HCT116 (cell line): Measurements from ENCODE around the gene BDH1. TPM values are rescaled to one million over a fixed set of nuclear protein-coding genes. Genes with fewer than 3 reads are reported as not detected.

ENCODE experiments used
- ATAC-seq: fragments of 200-7000 bp; cut with Tn5 transposase; 2 replicates; pipeline ENCODE4 v1.9.1; 2020; ENCODE audit warnings: mild to moderate bottlenecking, moderate library complexity
- BruUV-seq: library from RNA; stranded (reverse); fragments of 400-500 nt; replicated peaks from 2 replicates; lab custom pipeline; 2021; lab: Mats Ljungman, UMichigan
- CTCF ChIA-PET: fragments of 300-600 bp; sonication (Branson Sonifier 250); formaldehyde crosslinking; loops from one replicate; lab custom pipeline; 2021; ENCODE audit warnings: antibody characterized with exemption; lab: Charles Lee
- POLR2A ChIA-PET: fragments of 300-600, 350-600 bp; sonication (Branson Sonifier 250); formaldehyde crosslinking; loops from one replicate; lab custom pipeline; 2021; ENCODE audit warnings: antibody characterized with exemption; lab: Charles Lee
- RAD21 ChIA-PET, 2 experiments: fragments of 300-600 bp; sonication (Branson Sonifier 250); formaldehyde crosslinking; loops; one replicate each; lab custom pipeline; 2023; ENCODE audit warnings: low total read pairs in 2 of 2; ENCODE audit not compliant: uncharacterized antibody in 2 of 2, unreplicated experiment in 2 of 2, low non-redundant PET in 1 of 2; lab: Charles Lee
- DNase-seq: peaks from one replicate; pipeline ENCODE4 v3.0.0-alpha.2; 2010; ENCODE audit warnings: low read depth, low spot score
- H2AFZ ChIP-seq: fragments of 200-600 bp; shearing (Covaris generic), sonication (generic); 2 replicates; pipeline ENCODE4 v1.6.1; 2017; ENCODE audit warnings: low read depth, mixed run types, mixed read lengths, antibody characterized with exemption, low read length; ENCODE audit not compliant: poor library complexity, severe bottlenecking
- H3K27ac ChIP-seq: 2 replicates; pipeline ENCODE4 v1.5.1; 2012; ENCODE audit warnings: low read depth, low read length
- H3K27me3 ChIP-seq: fragments of 200-600 bp; sonication (generic); 2 replicates; pipeline ENCODE4 v1.6.1; 2016; ENCODE audit warnings: mixed run types, low read length, mixed read lengths; ENCODE audit not compliant: insufficient read depth
- H3K36me3 ChIP-seq, 2 experiments: fragments of 200-500 bp in 1 of 2; fragments of 200-600 bp in 1 of 2; sonication (Bioruptor generic) in 1 of 2; sonication (generic) in 1 of 2; 2 replicates each; pipeline versions ENCODE4 v1.5.1 to v1.6.1; 2014 to 2016; ENCODE audit warnings: low read length in 2 of 2, inconsistent platforms in 1 of 2, mixed read lengths in 1 of 2, mixed run types in 1 of 2; ENCODE audit not compliant: insufficient read depth in 2 of 2, control insufficient read depth in 1 of 2
- H3K4me1 ChIP-seq, 2 experiments: fragments of 200-600 bp in 1 of 2; sonication (generic) in 1 of 2; 2 replicates each; pipeline versions ENCODE4 v1.5.1 to v1.6.1; 2012 to 2017; ENCODE audit warnings: low read length in 2 of 2, inconsistent platforms in 1 of 2, mild to moderate bottlenecking in 1 of 2, mixed read lengths in 1 of 2, mixed run types in 1 of 2, moderate library complexity in 1 of 2; ENCODE audit not compliant: insufficient read depth in 2 of 2, control insufficient read depth in 1 of 2
- H3K4me2 ChIP-seq: fragments of 200-600 bp; sonication (generic); 2 replicates; pipeline ENCODE4 v1.6.1; 2017; ENCODE audit warnings: mixed run types, low read length, mixed read lengths
- H3K4me3 ChIP-seq, 2 experiments: fragments of 200-600 bp in 1 of 2; sonication (generic) in 1 of 2; replicated peaks in 1 of 2; 2 replicates each; pipeline ENCODE4 v1.5.1; 2011 to 2016; ENCODE audit warnings: low read length in 2 of 2, control low read depth in 1 of 2, low read depth in 1 of 2, mild to moderate bottlenecking in 1 of 2, mixed read lengths in 1 of 2, mixed run types in 1 of 2
- H3K79me2 ChIP-seq: fragments of 200-600 bp; sonication (generic); 2 replicates; pipeline ENCODE4 v1.6.1; 2017; ENCODE audit warnings: mild to moderate bottlenecking, mixed run types, low read length, moderate library complexity, mixed read lengths; ENCODE audit not compliant: insufficient read depth
- H3K9ac ChIP-seq: fragments of 200-600 bp; sonication (generic); 2 replicates; pipeline ENCODE4 v1.6.1; 2016; ENCODE audit warnings: low read length, mixed read lengths
- H3K9me2 ChIP-seq: fragments of 200-600 bp; sonication (generic), shearing (Covaris generic); 2 replicates; pipeline ENCODE4 v1.6.1; 2017; ENCODE audit warnings: mixed run types, mild to moderate bottlenecking, moderate library complexity; ENCODE audit not compliant: insufficient read depth
- H3K9me3 ChIP-seq, 2 experiments: fragments of 200-500 bp in 1 of 2; fragments of 200-600 bp in 1 of 2; sonication (Bioruptor generic) in 1 of 2; sonication (generic) in 1 of 2; 2 replicates each; pipeline ENCODE4 v1.6.1; 2014 to 2017; ENCODE audit warnings: low read length in 2 of 2, mixed read lengths in 2 of 2, inconsistent platforms in 1 of 2, low read depth in 1 of 2, mild to moderate bottlenecking in 1 of 2, mixed run types in 1 of 2, moderate library complexity in 1 of 2; ENCODE audit not compliant: control insufficient read depth in 1 of 2, insufficient read depth in 1 of 2
- H4K20me1 ChIP-seq: fragments of 200-600 bp; sonication (generic), shearing (Covaris generic); 2 replicates; pipeline ENCODE4 v1.6.1; 2017; ENCODE audit warnings: mixed run types, mild to moderate bottlenecking, moderate library complexity; ENCODE audit not compliant: insufficient read depth
- CEBPB ChIP-seq: IDR thresholded peaks from 2 replicates; pipeline ENCODE4 v1.6.1; 2012; ENCODE audit warnings: low read depth
- ELF1 ChIP-seq: IDR thresholded peaks from 2 replicates; pipeline ENCODE4 v1.6.1; 2012; ENCODE audit warnings: low read depth, borderline replicate concordance
- EZH2phosphoT487 ChIP-seq: fragments of 200-600 bp; IDR thresholded peaks from 2 replicates; pipeline ENCODE4 v1.6.1; 2018; ENCODE audit warnings: antibody characterized with exemption, borderline replicate concordance
- POLR2A ChIP-seq: IDR thresholded peaks from 2 replicates; pipeline ENCODE4 v1.7.0; 2011; ENCODE audit warnings: borderline replicate concordance; ENCODE audit not compliant: insufficient read depth, insufficient read length; ENCODE audit errors: extremely low read depth
- RAD21 ChIP-seq: IDR thresholded peaks from 2 replicates; pipeline ENCODE4 v1.6.1; 2012; ENCODE audit warnings: low read depth, mild to moderate bottlenecking
- SIN3A ChIP-seq: IDR thresholded peaks from 2 replicates; pipeline ENCODE4 v1.6.1; 2012; ENCODE audit warnings: low read depth
- TCF7L2 ChIP-seq: IDR thresholded peaks from 2 replicates; pipeline ENCODE4 v1.7.0; 2011; ENCODE audit warnings: borderline replicate concordance, inconsistent platforms; ENCODE audit not compliant: insufficient read depth, insufficient read length; ENCODE audit errors: extremely low read depth
- YY1 ChIP-seq: IDR thresholded peaks from 2 replicates; pipeline ENCODE4 v1.6.1; 2011; ENCODE audit warnings: low read length, low read depth, moderate library complexity, mild to moderate bottlenecking; ENCODE audit not compliant: insufficient replicate concordance; ENCODE audit errors: extremely low read depth
- ZFX ChIP-seq: fragments of 450-650 bp; IDR thresholded peaks from 2 replicates; pipeline ENCODE4 v1.6.1; 2017
- intact Hi-C: fragments of 100-400 bp; cut with micrococcal nuclease; formaldehyde crosslinking; loops from 2 replicates; pipeline ENCODE4 v1.10.0; 2022
- total RNA-seq: library from RNA; stranded (reverse); gene quantifications from one replicate; pipeline ENCODE4 v1.2.1, GENCODE V29; 2021; ENCODE audit not compliant: unreplicated experiment
- TF ChIP-seq, protein P1 (sequence below): IDR thresholded peaks from 2 replicates; pipeline ENCODE4 v1.6.1; 2011; ENCODE audit warnings: mild to moderate bottlenecking, low read length, moderate library complexity; ENCODE audit not compliant: insufficient replicate concordance; ENCODE audit errors: extremely low read depth
- TF ChIP-seq, protein P2 (sequence below), 3 experiments: fragments of 200-600 bp in 1 of 3; sonication (generic) in 1 of 3; IDR thresholded peaks in 2 of 3; conservative IDR thresholded peaks in 1 of 3; 2 replicates each; pipeline ENCODE4 v1.5.1; 2012 to 2017; ENCODE audit warnings: low read depth in 2 of 3, low read length in 2 of 3, antibody characterized with exemption in 1 of 3, borderline replicate concordance in 1 of 3, control low read depth in 1 of 3, mild to moderate bottlenecking in 1 of 3, mixed read lengths in 1 of 3, mixed run types in 1 of 3, moderate library complexity in 1 of 3; ENCODE audit not compliant: insufficient read depth in 1 of 3
- TF ChIP-seq, protein P3 (sequence below): IDR thresholded peaks from 2 replicates; pipeline ENCODE4 v1.6.1; 2012

BDH1 gene
- total RNA-seq, 1 experiment from 2014 or later, result 26.6 TPM

DNA sequence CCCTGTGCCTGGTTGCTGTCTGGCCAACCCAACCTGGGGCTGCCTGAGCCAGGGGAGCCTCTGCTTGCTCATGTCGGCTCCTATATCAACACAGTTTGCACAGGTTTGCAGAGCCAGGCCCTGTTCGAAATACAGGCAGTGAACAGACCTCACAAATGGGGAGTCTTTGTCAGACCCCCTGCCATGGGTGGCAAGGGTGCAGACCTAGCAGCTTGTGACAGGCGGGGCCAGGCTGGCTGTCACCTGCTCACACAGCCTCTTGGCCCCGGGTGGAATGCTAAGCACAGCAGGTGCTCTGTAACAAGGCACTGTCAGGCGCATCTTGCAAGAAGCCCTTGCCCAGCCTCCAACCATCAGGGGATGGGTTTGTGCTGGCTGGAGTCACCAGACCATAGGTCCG, 47.3 kb downstream of the BDH1 start:
- Histone ChIP-seq H3K27ac (no peak overlapping the region), H3K9ac (no peak overlapping the region), H3K9me3 (no peaks in the 10 kb centered on the region), H3K27me3 (no peaks in the 10 kb centered on the region), H3K36me3 (0 out of 4 replicates have a peak, but pooled peaks cover 0 to 8% of the 10 kb centered on the region in 2 experiments), H2AFZ (no peak overlapping the region), H3K4me3 (no peak overlapping the region), H3K4me2 (no peak overlapping the region), H3K4me1 (peaks cover 0 to 7% of the 10 kb centered on the region in 2 experiments; a peak in 2 of 4 replicates), H3K9me2 (no peaks in the 10 kb centered on the region), H3K79me2 (no peaks in the 10 kb centered on the region), H4K20me1 (no peaks in the 10 kb centered on the region)
- RAD21 ChIA-PET, result no interaction called here
- DNase-seq (no peak), ATAC-seq (no peak)
- POLR2A ChIA-PET, result no interaction called here
- TF ChIP-seq, protein P1, sequence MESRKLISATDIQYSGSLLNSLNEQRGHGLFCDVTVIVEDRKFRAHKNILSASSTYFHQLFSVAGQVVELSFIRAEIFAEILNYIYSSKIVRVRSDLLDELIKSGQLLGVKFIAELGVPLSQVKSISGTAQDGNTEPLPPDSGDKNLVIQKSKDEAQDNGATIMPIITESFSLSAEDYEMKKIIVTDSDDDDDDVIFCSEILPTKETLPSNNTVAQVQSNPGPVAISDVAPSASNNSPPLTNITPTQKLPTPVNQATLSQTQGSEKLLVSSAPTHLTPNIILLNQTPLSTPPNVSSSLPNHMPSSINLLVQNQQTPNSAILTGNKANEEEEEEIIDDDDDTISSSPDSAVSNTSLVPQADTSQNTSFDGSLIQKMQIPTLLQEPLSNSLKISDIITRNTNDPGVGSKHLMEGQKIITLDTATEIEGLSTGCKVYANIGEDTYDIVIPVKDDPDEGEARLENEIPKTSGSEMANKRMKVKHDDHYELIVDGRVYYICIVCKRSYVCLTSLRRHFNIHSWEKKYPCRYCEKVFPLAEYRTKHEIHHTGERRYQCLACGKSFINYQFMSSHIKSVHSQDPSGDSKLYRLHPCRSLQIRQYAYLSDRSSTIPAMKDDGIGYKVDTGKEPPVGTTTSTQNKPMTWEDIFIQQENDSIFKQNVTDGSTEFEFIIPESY, result no peak
- CTCF ChIA-PET, result no interaction called here
- no TSS peak for BruUV-seq
- intact Hi-C loops, result no loop called here

DNA sequence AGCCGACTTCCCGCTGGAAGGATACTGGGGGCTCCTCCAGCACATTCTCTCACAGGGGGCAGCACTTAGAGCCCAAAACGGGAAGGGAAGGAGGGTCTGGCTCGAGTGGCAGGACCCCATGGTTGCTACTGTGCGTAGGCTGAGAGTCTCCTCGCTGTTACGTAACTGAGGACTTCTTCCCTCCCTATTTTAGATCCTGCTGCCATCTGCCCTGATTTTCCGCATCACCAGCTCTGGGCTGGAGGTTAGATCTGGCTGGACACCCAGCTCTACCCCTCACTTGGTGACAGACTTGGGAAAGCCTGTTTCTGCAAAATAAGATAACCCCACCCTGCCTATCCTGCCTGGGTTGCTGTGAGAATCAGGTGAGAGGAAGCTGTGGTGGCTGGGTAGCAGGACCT, 47.7 kb downstream of the BDH1 start:
- H3K4me2 ChIP-seq, result no peak overlapping the region
- CTCF ChIA-PET, result no interaction called here
- no peaks in the 10 kb centered on the region for H4K20me1 ChIP-seq
- H2AFZ ChIP-seq, result no peak overlapping the region
- RAD21 ChIA-PET, result no interaction called here
- H3K36me3 ChIP-seq, result 0 out of 4 replicates have a peak, but pooled peaks cover 0 to 8% of the 10 kb centered on the region in 2 experiments
- no peak overlapping the region for H3K9ac ChIP-seq
- H3K4me1 ChIP-seq, result peaks cover 0 to 7% of the 10 kb centered on the region in 2 experiments; a peak in 2 of 4 replicates
- no peak for DNase-seq
- no peak overlapping the region for H3K27ac ChIP-seq
- no peaks in the 10 kb centered on the region for H3K9me3 ChIP-seq
- POLR2A ChIA-PET, result no interaction called here
- H3K9me2 ChIP-seq, result no peaks in the 10 kb centered on the region
- H3K4me3 ChIP-seq, result no peak overlapping the region
- ATAC-seq, result no peak
- H3K27me3 ChIP-seq, result no peaks in the 10 kb centered on the region
- no TSS peak for BruUV-seq
- intact Hi-C loops, result no loop called here
- no peaks in the 10 kb centered on the region for H3K79me2 ChIP-seq
- TF ChIP-seq, protein P2, sequence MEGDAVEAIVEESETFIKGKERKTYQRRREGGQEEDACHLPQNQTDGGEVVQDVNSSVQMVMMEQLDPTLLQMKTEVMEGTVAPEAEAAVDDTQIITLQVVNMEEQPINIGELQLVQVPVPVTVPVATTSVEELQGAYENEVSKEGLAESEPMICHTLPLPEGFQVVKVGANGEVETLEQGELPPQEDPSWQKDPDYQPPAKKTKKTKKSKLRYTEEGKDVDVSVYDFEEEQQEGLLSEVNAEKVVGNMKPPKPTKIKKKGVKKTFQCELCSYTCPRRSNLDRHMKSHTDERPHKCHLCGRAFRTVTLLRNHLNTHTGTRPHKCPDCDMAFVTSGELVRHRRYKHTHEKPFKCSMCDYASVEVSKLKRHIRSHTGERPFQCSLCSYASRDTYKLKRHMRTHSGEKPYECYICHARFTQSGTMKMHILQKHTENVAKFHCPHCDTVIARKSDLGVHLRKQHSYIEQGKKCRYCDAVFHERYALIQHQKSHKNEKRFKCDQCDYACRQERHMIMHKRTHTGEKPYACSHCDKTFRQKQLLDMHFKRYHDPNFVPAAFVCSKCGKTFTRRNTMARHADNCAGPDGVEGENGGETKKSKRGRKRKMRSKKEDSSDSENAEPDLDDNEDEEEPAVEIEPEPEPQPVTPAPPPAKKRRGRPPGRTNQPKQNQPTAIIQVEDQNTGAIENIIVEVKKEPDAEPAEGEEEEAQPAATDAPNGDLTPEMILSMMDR (IDR thresholded peaks at IDR 0.05 in 2 of 3, conservative IDR thresholded peaks at IDR 0.05 in 1 of 3; ENCODE audit: borderline replicate concordance in 1 of 3, insufficient read depth in 1 of 3, low read depth in 2 of 3, low read length in 2 of 3), result no peak
- TF ChIP-seq YY1 (no peak), RAD21 (no peak), POLR2A (no peak), ELF1 (no peak), TCF7L2 (no peak), SIN3A (no peak), EZH2phosphoT487 (no peak), CEBPB (no peak), ZFX (no peak)
- TF ChIP-seq, protein P3, sequence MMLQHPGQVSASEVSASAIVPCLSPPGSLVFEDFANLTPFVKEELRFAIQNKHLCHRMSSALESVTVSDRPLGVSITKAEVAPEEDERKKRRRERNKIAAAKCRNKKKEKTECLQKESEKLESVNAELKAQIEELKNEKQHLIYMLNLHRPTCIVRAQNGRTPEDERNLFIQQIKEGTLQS, result no peak
